Tibial artery (tissue), 4 donors: Measurements from ENCODE around the gene RALGPS1.

Source experiments
- DNase-seq, 2 donors: peaks; one replicate each; pipeline ENCODE4 v3.0.0-alpha.2; 2019
- H3K27ac ChIP-seq, 2 donors: fragments of 200-600 bp; sonication (generic) in 1 of 2; 1 replicate in 1 of 2; 2 replicates in 1 of 2; pipeline ENCODE4 v1.5.1; 2018 to 2019; ENCODE audit warnings: mild to moderate bottlenecking in 1 of 2
- H3K27me3 ChIP-seq, 2 donors: fragments of 200-600 bp; sonication (generic) in 1 of 2; one replicate each; pipeline versions ENCODE4 v1.5.1 to v1.6.0; 2016 to 2019
- H3K36me3 ChIP-seq, 3 donors: fragments of 200-600 bp; sonication (generic) in 2 of 3; one replicate each; pipeline ENCODE4 v1.5.1; 2016 to 2019; ENCODE audit warnings: mild to moderate bottlenecking in 2 of 3
- H3K4me1 ChIP-seq, 4 donors: fragments of 200-600 bp; sonication (generic) in 2 of 4; 1 replicate in 3 of 4; 2 replicates in 1 of 4; pipeline ENCODE4 v1.5.1; 2016 to 2019
- H3K4me3 ChIP-seq, 2 donors: fragments of 200-600 bp; sonication (generic) in 1 of 2; 1 replicate in 1 of 2; 2 replicates in 1 of 2; pipeline ENCODE4 v1.5.1; 2018 to 2019; ENCODE audit warnings: mild to moderate bottlenecking in 2 of 2
- H3K9me3 ChIP-seq, 3 donors: fragments of 200-600 bp; sonication (generic) in 1 of 3; one replicate each; pipeline ENCODE4 v1.5.1; 2016 to 2019
- intact Hi-C: fragments of 100-400 bp; cut with DNase I; formaldehyde crosslinking; loops from one replicate; pipeline ENCODE4 v1.15.0; 2023; ENCODE audit warnings: low total_unique reads
- TF ChIP-seq, protein P1 (sequence below), 2 experiments: fragments of 200-600 bp in 1 of 2; fragments of 450-650 bp in 1 of 2; IDR thresholded peaks; one replicate each; pipeline ENCODE4 v1.5.1; 2017 to 2019; ENCODE audit warnings: antibody characterized with exemption in 2 of 2, mild to moderate bottlenecking in 1 of 2, moderate library complexity in 1 of 2

Gene RALGPS1

DNA sequence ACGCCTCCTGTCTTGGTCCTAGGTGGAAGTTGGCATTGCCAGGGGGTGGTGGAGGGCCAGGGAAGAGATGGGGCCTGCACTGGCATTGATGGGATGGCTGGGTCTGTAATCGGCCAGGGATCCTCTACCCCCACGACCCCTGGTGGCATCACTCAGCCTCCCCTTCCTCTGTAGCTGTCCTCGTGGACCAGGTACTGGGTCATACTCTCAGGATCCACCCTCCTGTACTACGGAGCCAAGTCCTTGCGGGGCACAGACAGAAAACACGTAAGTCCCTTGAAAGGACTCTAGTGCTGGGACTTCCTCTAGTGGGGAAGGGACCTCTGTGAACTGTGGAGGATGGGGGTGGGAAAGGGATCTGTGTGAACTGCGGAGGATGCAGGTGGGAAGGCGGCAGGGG is 297.9 kb downstream of the RALGPS1 start:
- intact Hi-C loops: loop anchor here (5.0 kb wide), 1 partner anchor 185 kb away; the partner anchor contains the start of gene SLC2A8
- H3K27ac ChIP-seq: no peak overlapping the region

DNA sequence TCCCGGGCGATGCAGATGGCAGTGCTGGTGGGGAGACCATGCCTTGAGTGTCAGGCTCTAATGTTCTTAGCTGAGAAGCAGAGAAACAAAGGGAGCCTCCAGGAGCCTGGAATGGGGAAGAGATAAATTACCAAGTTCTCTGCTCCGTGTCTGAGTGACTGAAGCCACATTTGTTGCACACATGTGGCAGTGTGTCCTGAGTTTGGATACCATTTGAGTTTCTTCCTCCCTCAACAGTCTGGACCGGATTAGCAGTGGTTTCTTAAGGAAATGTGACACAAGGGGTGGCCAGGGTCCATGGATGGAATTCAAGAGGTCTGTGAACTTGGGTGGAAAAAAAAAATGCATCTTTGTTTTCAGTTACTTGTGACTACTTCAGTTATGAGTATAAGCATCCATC is 299.3 kb downstream of the RALGPS1 start:
- intact Hi-C loops: loop anchor here (5.0 kb wide), 1 partner anchor 183 kb away; the partner anchor contains the start of gene SLC2A8

More for the DNA sequence above, 297.9 kb downstream of the RALGPS1 start:
- H3K4me3 ChIP-seq: no peak overlapping the region
- H3K36me3 ChIP-seq: no peaks in the 10 kb centered on the region
- peak in 1 of 2 donors; percentile 53 for DNase-seq
- no peaks in the 10 kb centered on the region for H3K4me1 ChIP-seq
- TF ChIP-seq, protein P1, sequence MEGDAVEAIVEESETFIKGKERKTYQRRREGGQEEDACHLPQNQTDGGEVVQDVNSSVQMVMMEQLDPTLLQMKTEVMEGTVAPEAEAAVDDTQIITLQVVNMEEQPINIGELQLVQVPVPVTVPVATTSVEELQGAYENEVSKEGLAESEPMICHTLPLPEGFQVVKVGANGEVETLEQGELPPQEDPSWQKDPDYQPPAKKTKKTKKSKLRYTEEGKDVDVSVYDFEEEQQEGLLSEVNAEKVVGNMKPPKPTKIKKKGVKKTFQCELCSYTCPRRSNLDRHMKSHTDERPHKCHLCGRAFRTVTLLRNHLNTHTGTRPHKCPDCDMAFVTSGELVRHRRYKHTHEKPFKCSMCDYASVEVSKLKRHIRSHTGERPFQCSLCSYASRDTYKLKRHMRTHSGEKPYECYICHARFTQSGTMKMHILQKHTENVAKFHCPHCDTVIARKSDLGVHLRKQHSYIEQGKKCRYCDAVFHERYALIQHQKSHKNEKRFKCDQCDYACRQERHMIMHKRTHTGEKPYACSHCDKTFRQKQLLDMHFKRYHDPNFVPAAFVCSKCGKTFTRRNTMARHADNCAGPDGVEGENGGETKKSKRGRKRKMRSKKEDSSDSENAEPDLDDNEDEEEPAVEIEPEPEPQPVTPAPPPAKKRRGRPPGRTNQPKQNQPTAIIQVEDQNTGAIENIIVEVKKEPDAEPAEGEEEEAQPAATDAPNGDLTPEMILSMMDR (IDR thresholded peaks at IDR 0.05): no peak
- no peaks in the 10 kb centered on the region for H3K9me3 ChIP-seq
- H3K27me3 ChIP-seq: no peaks in the 10 kb centered on the region

DNA sequence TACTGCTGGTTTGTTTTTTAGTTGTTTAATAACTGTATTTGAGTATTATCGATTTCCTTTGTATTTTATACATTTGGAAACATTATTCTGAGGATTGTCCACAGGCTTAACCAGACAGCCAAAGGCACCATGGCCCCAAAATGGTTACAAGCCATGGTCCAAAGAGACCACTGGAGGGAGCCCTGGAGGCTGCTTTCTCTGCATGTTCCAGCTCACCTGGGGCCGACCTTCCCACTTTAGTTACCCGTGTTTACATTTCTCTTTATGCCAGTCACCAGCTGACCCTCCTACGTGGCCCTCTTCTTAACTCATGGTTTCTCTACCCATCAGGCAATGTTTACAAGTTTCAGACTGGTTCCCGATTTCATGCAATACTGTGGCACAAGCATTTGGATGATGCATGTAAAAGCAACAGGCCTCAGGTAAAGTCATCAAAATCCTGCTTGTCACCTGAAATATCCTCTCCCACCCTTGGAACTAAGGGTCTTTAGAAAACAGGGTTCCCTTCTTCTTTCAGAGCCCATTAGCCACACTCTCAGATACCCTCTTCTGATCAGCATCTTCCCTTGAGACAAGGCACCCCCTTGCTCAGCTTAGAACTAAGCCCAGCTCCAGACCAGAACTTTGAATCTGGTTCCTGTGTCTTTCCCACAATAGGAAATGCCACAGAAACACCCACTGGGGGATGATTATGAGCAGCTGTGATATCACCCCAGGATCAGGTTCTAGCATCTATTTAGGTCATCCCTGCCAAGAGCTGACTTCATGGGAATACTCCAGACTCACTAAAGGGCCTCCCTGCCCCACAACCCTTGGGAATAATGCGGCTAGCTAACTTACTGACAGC is 300.1 kb downstream of the RALGPS1 start:
- no peak overlapping the region for H3K4me3 ChIP-seq
- TF ChIP-seq, protein P1 (IDR thresholded peaks at IDR 0.05): peak; percentile 68 to 75
- peak in 1 of 2 donors; percentile 73 for DNase-seq
- H3K9me3 ChIP-seq: no peaks in the 10 kb centered on the region
- intact Hi-C loops: loop anchor here (5.0 kb wide), 1 partner anchor 183 kb away; the partner anchor contains the start of gene SLC2A8
- H3K27ac ChIP-seq: no peak overlapping the region
- no peaks in the 10 kb centered on the region for H3K36me3 ChIP-seq
- H3K4me1 ChIP-seq: no peaks in the 10 kb centered on the region
- H3K27me3 ChIP-seq: no peaks in the 10 kb centered on the region

More for the DNA sequence above, 299.3 kb downstream of the RALGPS1 start:
- Histone ChIP-seq H3K4me1 (no peaks in the 10 kb centered on the region), H3K4me3 (no peak overlapping the region), H3K9me3 (no peaks in the 10 kb centered on the region), H3K27me3 (no peaks in the 10 kb centered on the region), H3K36me3 (no peaks in the 10 kb centered on the region), H3K27ac (no peak overlapping the region)
- TF ChIP-seq, protein P1 (IDR thresholded peaks at IDR 0.05): no peak
- peak in 1 of 2 donors; percentile 19 for DNase-seq

DNA sequence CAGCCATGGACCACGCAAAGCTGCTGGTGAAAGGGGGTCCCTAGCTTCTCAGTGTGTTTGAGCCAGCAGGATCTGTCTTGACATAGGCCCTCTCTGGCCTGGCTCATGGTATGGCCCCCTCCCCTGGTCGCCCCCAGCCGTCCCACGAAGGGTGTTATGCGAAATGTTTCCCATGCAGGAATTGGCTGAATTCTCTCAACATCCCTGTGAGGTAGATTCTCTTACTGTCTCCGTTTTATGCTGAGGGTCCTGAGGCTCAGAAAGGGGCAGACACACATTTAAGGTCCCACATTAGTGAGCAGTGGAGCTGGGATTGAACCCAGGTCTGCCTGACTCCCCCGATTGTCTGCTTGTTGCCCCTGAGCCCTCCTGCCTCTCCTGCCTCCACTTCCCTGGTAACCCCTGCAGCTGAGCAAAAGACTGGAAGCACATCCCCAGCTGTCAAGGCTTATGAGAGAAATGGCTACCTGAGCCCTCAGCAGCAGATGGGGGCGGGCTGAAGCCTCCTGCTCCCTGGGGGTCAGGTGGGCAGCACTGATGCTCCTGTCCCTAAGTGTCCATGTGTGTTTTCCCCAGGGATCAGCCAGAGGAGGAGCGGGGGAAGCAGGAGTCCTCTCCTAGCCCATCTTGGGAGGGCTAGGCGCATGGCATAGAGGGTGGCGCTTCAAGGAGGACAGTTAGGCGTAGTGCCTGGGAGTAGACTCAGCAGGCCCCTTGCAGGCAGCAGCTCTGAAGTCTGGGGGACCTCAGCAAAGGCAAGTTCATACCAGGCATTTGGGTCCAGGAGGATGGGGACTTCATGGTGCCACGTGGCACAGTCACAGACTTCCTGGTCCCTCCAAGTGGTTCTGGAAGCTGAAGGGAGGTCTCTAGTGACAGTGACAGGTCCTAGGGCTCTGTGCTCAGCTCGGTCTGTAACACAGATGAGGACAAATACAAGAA is 301.0 kb downstream of the RALGPS1 start:
- no peak overlapping the region for H3K4me3 ChIP-seq
- H3K27me3 ChIP-seq: no peaks in the 10 kb centered on the region
- intact Hi-C loops: no loop called here
- no peaks in the 10 kb centered on the region for H3K9me3 ChIP-seq
- H3K36me3 ChIP-seq: no peaks in the 10 kb centered on the region
- H3K27ac ChIP-seq: no peak overlapping the region
- TF ChIP-seq, protein P1 (IDR thresholded peaks at IDR 0.05): no peak
- no peaks in the 10 kb centered on the region for H3K4me1 ChIP-seq
- peak in 1 of 2 donors; percentile 60 for DNase-seq

DNA sequence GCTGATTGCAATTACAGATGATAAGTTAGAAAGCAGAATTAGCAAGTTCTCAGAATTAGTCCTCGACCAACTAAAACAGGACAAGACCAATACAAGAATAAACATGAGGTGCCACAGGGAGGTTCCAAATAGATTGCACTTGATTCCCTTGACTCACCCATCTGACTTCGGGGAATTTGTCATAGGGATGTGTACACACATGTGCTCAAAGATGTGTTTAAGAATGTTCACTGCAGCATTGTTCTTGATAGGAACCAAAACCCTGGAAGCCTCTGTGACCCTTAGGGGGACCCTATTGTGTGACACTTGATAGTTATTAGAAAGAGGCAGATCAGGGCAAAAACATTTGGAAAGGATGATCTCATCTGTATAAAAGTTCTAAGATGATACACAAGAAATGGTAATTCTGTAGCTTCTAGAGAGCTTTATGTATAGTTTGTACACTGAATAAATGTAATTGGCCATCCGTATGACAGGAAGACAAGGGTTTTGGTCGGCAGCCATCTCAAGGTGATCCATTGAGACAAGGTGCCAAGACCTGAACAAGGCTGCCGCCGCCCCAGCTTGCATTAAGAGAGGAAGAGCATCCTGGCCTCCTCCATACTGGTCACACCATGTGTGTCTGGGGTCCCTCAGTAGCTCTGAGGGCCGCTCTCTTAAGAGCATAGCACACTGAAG is 301.8 kb downstream of the RALGPS1 start:
- no peak for DNase-seq

More for the DNA sequence above, 301.8 kb downstream of the RALGPS1 start:
- Histone ChIP-seq H3K36me3 (no peaks in the 10 kb centered on the region), H3K4me3 (no peak overlapping the region), H3K9me3 (no peaks in the 10 kb centered on the region), H3K27ac (no peak overlapping the region), H3K4me1 (no peaks in the 10 kb centered on the region), H3K27me3 (no peaks in the 10 kb centered on the region)
- TF ChIP-seq, protein P1 (IDR thresholded peaks at IDR 0.05): no peak
- intact Hi-C loops: no loop called here
